Right lobe of liver (tissue), 6 donors: Measurements from ENCODE around the gene CCDC92. TPM values are rescaled to one million over a fixed set of nuclear protein-coding genes. Genes with fewer than 3 reads are reported as not detected.
"Not testable (repeated sequence)": the region's sequence is repeated elsewhere in the genome, so short reads cannot be mapped to it uniquely, and the experiment has no call there.

Source experiments
- ATAC-seq, 4 donors: fragments of 200-7000 bp; cut with Tn5 transposase; one replicate each; pipeline ENCODE4 v1.9.1; 2020; ENCODE audit warnings: mild to moderate bottlenecking in 4 of 4, moderate library complexity in 4 of 4
- DNase-seq, 3 donors: peaks; one replicate each; pipeline ENCODE4 v3.0.0-alpha.2; 2020
- H3K27ac ChIP-seq, 3 donors: fragments of 200-600 bp; one replicate each; pipeline ENCODE4 v1.8.0; 2022
- H3K27me3 ChIP-seq, 2 donors: fragments of 200-600 bp; one replicate each; pipeline ENCODE4 v1.8.0; 2022
- H3K36me3 ChIP-seq, 4 donors: fragments of 200-600 bp; sonication (generic) in 1 of 4; one replicate each; pipeline versions ENCODE4 v1.5.1 to v1.8.0; 2017 to 2022; ENCODE audit warnings: control low read depth in 1 of 4
- H3K4me1 ChIP-seq, 4 donors: fragments of 200-600 bp; sonication (generic) in 1 of 4; one replicate each; pipeline versions ENCODE4 v1.5.1 to v1.8.0; 2017 to 2022; ENCODE audit warnings: control low read depth in 1 of 4
- H3K4me3 ChIP-seq, 3 donors: fragments of 200-600 bp; one replicate each; pipeline ENCODE4 v1.8.0; 2022
- H3K9me3 ChIP-seq, 4 donors: fragments of 200-600 bp; sonication (generic) in 1 of 4; one replicate each; pipeline versions ENCODE4 v1.5.1 to v1.8.0; 2017 to 2022; ENCODE audit warnings: control low read depth in 1 of 4
- CTCF ChIP-seq, 4 donors: fragments of 200-600 bp in 3 of 4; fragments of 450-650 bp in 1 of 4; IDR thresholded peaks; one replicate each; pipeline versions ENCODE4 v1.5.1 to v1.8.0; 2016 to 2022; ENCODE audit warnings: antibody characterized with exemption in 4 of 4, mild to moderate bottlenecking in 2 of 4
- POLR2A ChIP-seq: fragments of 450-650 bp; IDR thresholded peaks from one replicate; pipeline ENCODE4 v1.6.1; 2017; ENCODE audit warnings: antibody characterized with exemption, mild to moderate bottlenecking
- WGBS: methylation state at CpG from one replicate; pipeline ENCODE4 v1.1.6; 2018; ENCODE audit warnings: low coverage, low lambda C conversion rate; ENCODE audit not compliant: insufficient coverage; ENCODE audit errors: missing lambda C conversion rate; 5-methylcytosine and 5-hydroxymethylcytosine counted together
- intact Hi-C, 2 donors: fragments of 100-400 bp; cut with DNase I; formaldehyde crosslinking; loops; one replicate each; pipeline versions ENCODE4 v1.11.2 to v1.14.1; 2022
- total RNA-seq, 6 experiments: library from RNA; depleted of rRNA in 2 of 6; stranded (reverse); fragments of >200 nt in 2 of 6; fragmentation: NEBNext Ultra II Directional in 3 of 6; extraction: Animal tissue kit (Norgen Biotek cat#: 25700) in 3 of 6; gene quantifications; one replicate each; pipeline versions ENCODE4 v1.1.0 to v1.2.4, GENCODE V29; 2016 to 2023
- donor health status: DM: no; HTN: yes; CAD: no.
- donor health status: DM: no; HTN: no; CAD: no.
- donor health status: DM: no; HTN: no; CAD: no.
- donor health status: DM: no; HTN: yes; CAD: no.
- donor health status: DM: no; HTN: yes; CAD: no.

The CCDC92 gene
- total RNA-seq, 6 experiments from 2014 or later: 12.5 to 17.5 (median 16.1) TPM

GRCh38 chr12:123914726-123915333 is 57.8 kb downstream of the CCDC92 start:
- Histone ChIP-seq H3K36me3 (no peaks in the 10 kb centered on the region), H3K9me3 (no peaks in the 10 kb centered on the region), H3K27ac (no peak overlapping the region), H3K4me3 (no peak overlapping the region), H3K27me3 (no peaks in the 10 kb centered on the region), H3K4me1 (no peaks in the 10 kb centered on the region)
- DNase-seq (no peak), ATAC-seq (no peak)
- WGBS: 32% methylated on average over 8 of the region's 20 CpGs
- intact Hi-C loops: no loop called here
- TF ChIP-seq POLR2A (no peak), CTCF (IDR thresholded peaks at IDR 0.05) (no peak)

GRCh38 chr12:123912415-123913380 is 59.9 kb downstream of the CCDC92 start:
- no peak overlapping the region for H3K4me3 ChIP-seq
- no peak overlapping the region for H3K27ac ChIP-seq
- H3K4me1 ChIP-seq: no peaks in the 10 kb centered on the region
- H3K36me3 ChIP-seq: no peaks in the 10 kb centered on the region
- H3K9me3 ChIP-seq: no peaks in the 10 kb centered on the region
- ATAC-seq (no peak), DNase-seq (no peak)
- intact Hi-C loops: no loop called here
- TF ChIP-seq CTCF (IDR thresholded peaks at IDR 0.05) (no peak), POLR2A (no peak)
- WGBS: 69% methylated on average over 13 of the region's 25 CpGs
- H3K27me3 ChIP-seq: no peaks in the 10 kb centered on the region

- WGBS: no CpG with 5 or more reads among the region's 9 CpGs
Measured at GRCh38 chr12:123911672-123912409, 60.8 kb downstream of the CCDC92 start.

GRCh38 chr12:123910761-123911193 is 61.9 kb downstream of the CCDC92 start:
- intact Hi-C loops: no loop called here
- Histone ChIP-seq H3K4me1 (no peaks in the 10 kb centered on the region), H3K4me3 (no peak overlapping the region), H3K9me3 (no peaks in the 10 kb centered on the region), H3K36me3 (no peaks in the 10 kb centered on the region), H3K27ac (no peak overlapping the region), H3K27me3 (no peaks in the 10 kb centered on the region)
- DNase-seq: no peak
- TF ChIP-seq CTCF (IDR thresholded peaks at IDR 0.05) (no peak), POLR2A (no peak)
- 58% methylated on average over 5 of the region's 5 CpGs for WGBS
- no peak for ATAC-seq

More at GRCh38 chr12:123911672-123912409, 60.8 kb downstream of the CCDC92 start:
- H3K4me1 ChIP-seq, intact Hi-C loops, DNase-seq, ATAC-seq, H3K36me3 ChIP-seq, H3K9me3 ChIP-seq, H3K4me3 ChIP-seq, H3K27ac ChIP-seq, H3K27me3 ChIP-seq: not testable (repeated sequence)
